H9 (cell line): Measurements from ENCODE around the gene RNF215. TPM values are rescaled to one million over a fixed set of nuclear protein-coding genes. Genes with fewer than 3 reads are reported as not detected.

Source experiments
- DNase-seq: peaks from one replicate; pipeline ENCODE4 v3.0.0-alpha.2; 2017
- H2AFZ ChIP-seq: one replicate; pipeline ENCODE4 v1.6.1; 2013; ENCODE audit warnings: mild to moderate bottlenecking, low read length, control low read depth, moderate library complexity
- H2AK5ac ChIP-seq: 2 replicates; pipeline ENCODE4 v1.6.1; 2013; ENCODE audit warnings: low read length, control low read depth, mixed read lengths; ENCODE audit not compliant: insufficient read length
- H2BK120ac ChIP-seq: one replicate; pipeline ENCODE4 v1.6.1; 2013; ENCODE audit warnings: low read depth, mild to moderate bottlenecking, low read length, control low read depth, inconsistent platforms; ENCODE audit not compliant: poor library complexity, severe bottlenecking
- H2BK12ac ChIP-seq: 2 replicates; pipeline ENCODE4 v1.6.1; 2013; ENCODE audit warnings: low read length, control low read depth, mixed read lengths, low read depth; ENCODE audit not compliant: insufficient read length
- H2BK15ac ChIP-seq: 2 replicates; pipeline ENCODE4 v1.6.1; 2013; ENCODE audit warnings: low read depth, low read length, control low read depth
- H2BK20ac ChIP-seq: one replicate; pipeline ENCODE4 v1.6.1; 2013; ENCODE audit warnings: low read depth, mild to moderate bottlenecking, low read length, control low read depth, inconsistent platforms; ENCODE audit not compliant: poor library complexity, severe bottlenecking
- H2BK5ac ChIP-seq: 2 replicates; pipeline ENCODE4 v1.6.1; 2013; ENCODE audit warnings: low read length, control low read depth, mixed read lengths; ENCODE audit not compliant: insufficient read length
- H3K14ac ChIP-seq: 2 replicates; pipeline ENCODE4 v1.6.1; 2013; ENCODE audit warnings: low read length, control low read depth; ENCODE audit not compliant: insufficient read depth
- H3K18ac ChIP-seq: 2 replicates; pipeline ENCODE4 v1.6.1; 2013; ENCODE audit warnings: low read depth, mild to moderate bottlenecking, mixed read lengths, low read length, control low read depth; ENCODE audit not compliant: insufficient read length
- H3K23ac ChIP-seq: 2 replicates; pipeline ENCODE4 v1.6.1; 2013; ENCODE audit warnings: low read length, control low read depth, mixed read lengths, low read depth; ENCODE audit not compliant: insufficient read length
- H3K23me2 ChIP-seq: 2 replicates; pipeline ENCODE4 v1.6.1; 2013; ENCODE audit warnings: low read depth, mild to moderate bottlenecking, mixed read lengths, low read length, control low read depth; ENCODE audit not compliant: insufficient read length, poor library complexity, severe bottlenecking
- H3K27ac ChIP-seq: 2 replicates; pipeline ENCODE4 v1.5.1; 2013; ENCODE audit warnings: low read length, control low read depth, mixed read lengths, low read depth; ENCODE audit not compliant: insufficient read length
- H3K27me3 ChIP-seq: 2 replicates; pipeline ENCODE4 v1.6.1; 2013; ENCODE audit warnings: low read length, control low read depth, inconsistent platforms; ENCODE audit not compliant: insufficient read depth
- H3K4ac ChIP-seq: 2 replicates; pipeline ENCODE4 v1.6.1; 2013; ENCODE audit warnings: low read depth, mild to moderate bottlenecking, control low read depth, inconsistent platforms, low read length, moderate library complexity
- H3K4me1 ChIP-seq: 2 replicates; pipeline ENCODE4 v1.6.1; 2013; ENCODE audit warnings: low read length, control low read depth, inconsistent platforms; ENCODE audit not compliant: insufficient read depth
- H3K4me2 ChIP-seq: 2 replicates; pipeline ENCODE4 v1.6.1; 2013; ENCODE audit warnings: low read length, control low read depth, mixed read lengths; ENCODE audit not compliant: insufficient read length, insufficient read depth
- H3K56ac ChIP-seq: 2 replicates; pipeline ENCODE4 v1.6.1; 2013; ENCODE audit warnings: low read depth, mild to moderate bottlenecking, mixed read lengths, low read length, control low read depth; ENCODE audit not compliant: insufficient read length
- H3K79me1 ChIP-seq: 2 replicates; pipeline ENCODE4 v1.6.1; 2013; ENCODE audit warnings: low read depth, mild to moderate bottlenecking, moderate library complexity, low read length, control low read depth, inconsistent platforms; ENCODE audit not compliant: insufficient read depth, poor library complexity, severe bottlenecking
- H3K79me2 ChIP-seq: 2 replicates; pipeline ENCODE4 v1.6.1; 2013; ENCODE audit warnings: low read length, control low read depth, inconsistent platforms; ENCODE audit not compliant: insufficient read depth
- H3K9ac ChIP-seq: 2 replicates; pipeline ENCODE4 v1.6.1; 2013; ENCODE audit warnings: low read length, control low read depth, mixed read lengths; ENCODE audit not compliant: insufficient read length; ENCODE audit errors: extremely low read depth
- H3K9me3 ChIP-seq: one replicate; pipeline ENCODE4 v1.6.1; 2013; ENCODE audit warnings: low read depth, low read length, inconsistent platforms; ENCODE audit not compliant: control insufficient read depth
- H3T11ph ChIP-seq: one replicate; pipeline ENCODE4 v1.6.1; 2013; ENCODE audit warnings: mild to moderate bottlenecking, low read length, control low read depth, inconsistent platforms
- H4K20me1 ChIP-seq: one replicate; pipeline ENCODE4 v1.6.1; 2013; ENCODE audit not compliant: control insufficient read depth, insufficient read length, insufficient read depth
- H4K5ac ChIP-seq: 2 replicates; pipeline ENCODE4 v1.6.1; 2013; ENCODE audit warnings: low read depth, mild to moderate bottlenecking, mixed read lengths, low read length, control low read depth; ENCODE audit not compliant: insufficient read length
- H4K8ac ChIP-seq: replicated peaks from 2 replicates; pipeline ENCODE4 v1.6.1; 2013; ENCODE audit warnings: low read length, control low read depth, mixed read lengths, low read depth; ENCODE audit not compliant: insufficient read length
- H4K91ac ChIP-seq: 2 replicates; pipeline ENCODE4 v1.6.1; 2013; ENCODE audit warnings: low read depth, mild to moderate bottlenecking, moderate library complexity, mixed read lengths, low read length, control low read depth; ENCODE audit not compliant: insufficient read length
- H3K27ac Mint-ChIP-seq, 3 experiments: 2 replicates in 2 of 3; 3 replicates in 1 of 3; pipeline ENCODE4 v1.8.0; 2020 to 2021; ENCODE audit warnings: mixed read lengths in 3 of 3, mild to moderate bottlenecking in 1 of 3, moderate library complexity in 1 of 3
- H3K27me3 Mint-ChIP-seq: 2 replicates; pipeline ENCODE4 v1.8.0; 2021; ENCODE audit warnings: low read depth, mild to moderate bottlenecking, moderate library complexity, mixed read lengths
- H3K36me3 Mint-ChIP-seq, 3 experiments: 2 replicates in 2 of 3; 3 replicates in 1 of 3; pipeline ENCODE4 v1.8.0; 2020 to 2021; ENCODE audit warnings: low read depth in 3 of 3, mixed read lengths in 3 of 3; ENCODE audit not compliant: insufficient read depth in 1 of 3
- H3K4me1 Mint-ChIP-seq, 2 experiments: 2 replicates each; pipeline ENCODE4 v1.8.0; 2020; ENCODE audit warnings: mixed read lengths in 2 of 2
- H3K4me3 Mint-ChIP-seq, 2 experiments: 2 replicates in 1 of 2; 3 replicates in 1 of 2; pipeline ENCODE4 v1.8.0; 2020 to 2021; ENCODE audit warnings: mild to moderate bottlenecking in 2 of 2, mixed read lengths in 2 of 2, moderate library complexity in 1 of 2
- H3K9me3 Mint-ChIP-seq, 2 experiments: 2 replicates in 1 of 2; 3 replicates in 1 of 2; pipeline ENCODE4 v1.8.0; 2020; ENCODE audit warnings: mild to moderate bottlenecking in 2 of 2, mixed read lengths in 2 of 2, moderate library complexity in 1 of 2
- WGBS: extraction: QIAGEN DNeasy Blood & Tissue Kit; methylation state at CpG from one replicate; pipeline ENCODE4 v1.1.7; 2013; ENCODE audit warnings: missing lambda C conversion rate, low lambda C conversion rate, mixed read lengths; ENCODE audit not compliant: insufficient read length; ENCODE audit errors: extremely low coverage; 5-methylcytosine and 5-hydroxymethylcytosine counted together
- total RNA-seq: library from RNA; stranded (reverse); gene quantifications from 2 replicates; pipeline ENCODE4 v1.2.1, GENCODE V29; 2021
- TF ChIP-seq, protein P1 (sequence below): fragments of 200-600 bp; sonication (generic); conservative IDR thresholded peaks from 3 replicates; pipeline ENCODE4 v1.8.0; 2021; ENCODE audit warnings: antibody characterized with exemption, mild to moderate bottlenecking

The RNF215 gene
- total RNA-seq, 1 experiment from 2014 or later = 24.5 TPM

- H3K27me3 ChIP-seq = no peaks in the 10 kb centered on the region
- H3K9me3 ChIP-seq = no peaks in the 10 kb centered on the region
- H3K36me3 Mint-ChIP-seq = peaks cover 9 to 62% (median 28%) of the 10 kb centered on the region in 3 experiments; a peak in 6 of 7 replicates
- H3K79me1 ChIP-seq = no peaks in the 10 kb centered on the region
- TF ChIP-seq, protein P1, sequence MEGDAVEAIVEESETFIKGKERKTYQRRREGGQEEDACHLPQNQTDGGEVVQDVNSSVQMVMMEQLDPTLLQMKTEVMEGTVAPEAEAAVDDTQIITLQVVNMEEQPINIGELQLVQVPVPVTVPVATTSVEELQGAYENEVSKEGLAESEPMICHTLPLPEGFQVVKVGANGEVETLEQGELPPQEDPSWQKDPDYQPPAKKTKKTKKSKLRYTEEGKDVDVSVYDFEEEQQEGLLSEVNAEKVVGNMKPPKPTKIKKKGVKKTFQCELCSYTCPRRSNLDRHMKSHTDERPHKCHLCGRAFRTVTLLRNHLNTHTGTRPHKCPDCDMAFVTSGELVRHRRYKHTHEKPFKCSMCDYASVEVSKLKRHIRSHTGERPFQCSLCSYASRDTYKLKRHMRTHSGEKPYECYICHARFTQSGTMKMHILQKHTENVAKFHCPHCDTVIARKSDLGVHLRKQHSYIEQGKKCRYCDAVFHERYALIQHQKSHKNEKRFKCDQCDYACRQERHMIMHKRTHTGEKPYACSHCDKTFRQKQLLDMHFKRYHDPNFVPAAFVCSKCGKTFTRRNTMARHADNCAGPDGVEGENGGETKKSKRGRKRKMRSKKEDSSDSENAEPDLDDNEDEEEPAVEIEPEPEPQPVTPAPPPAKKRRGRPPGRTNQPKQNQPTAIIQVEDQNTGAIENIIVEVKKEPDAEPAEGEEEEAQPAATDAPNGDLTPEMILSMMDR = no peak
- no peaks in the 10 kb centered on the region for H3K4me1 ChIP-seq
- H3K4me3 Mint-ChIP-seq = no peak overlapping the region; a peak in 1 of 5 replicates
- no peak overlapping the region for H3K27ac Mint-ChIP-seq
- no peak overlapping the region for H2BK12ac ChIP-seq
- H3K14ac ChIP-seq = no peak overlapping the region
- no peaks in the 10 kb centered on the region for H3K79me2 ChIP-seq
- no peak overlapping the region for H3K9ac ChIP-seq
- no peak overlapping the region for H4K5ac ChIP-seq
- no peak overlapping the region for H3K23ac ChIP-seq
- no peak overlapping the region for H2BK120ac ChIP-seq
- no peak overlapping the region for H3T11ph ChIP-seq
- H2BK5ac ChIP-seq = no peak overlapping the region
- no CpG with 5 or more reads among the region's 13 CpGs for WGBS
- no peak overlapping the region for H3K18ac ChIP-seq
- H2BK20ac ChIP-seq = no peak overlapping the region
- H2BK15ac ChIP-seq = no peak overlapping the region
- H3K9me3 Mint-ChIP-seq = no peaks in the 10 kb centered on the region
- no peaks in the 10 kb centered on the region for H3K23me2 ChIP-seq
- H3K56ac ChIP-seq = no peak overlapping the region
- H4K91ac ChIP-seq = no peak overlapping the region
- H3K4ac ChIP-seq = no peak overlapping the region
- no peak overlapping the region for H3K4me2 ChIP-seq
- peaks cover 0 to 5% of the 10 kb centered on the region in 2 experiments; a peak in 1 of 4 replicates for H3K4me1 Mint-ChIP-seq
- no peak overlapping the region for H3K27ac ChIP-seq
- no peaks in the 10 kb centered on the region for H3K27me3 Mint-ChIP-seq
- no peak for DNase-seq
- no peaks in the 10 kb centered on the region for H4K20me1 ChIP-seq
- H4K8ac ChIP-seq = no peak overlapping the region
- no peak overlapping the region for H2AFZ ChIP-seq
- H2AK5ac ChIP-seq = no peak overlapping the region
Measured at GRCh38 chr22:30408388-30409102, 21.3 kb upstream of the RNF215 start.
